HG03039 (cell line): ENCODE results near the gene GALNT13.

Source experiments
- ATAC-seq: cut with Tn5 transposase; IDR thresholded peaks from one replicate; pipeline ENCODE4 v1.9.1; 2021; ENCODE audit warnings: mild to moderate bottlenecking, moderate library complexity; ENCODE audit not compliant: unreplicated experiment

GALNT13 gene

GRCh38 chr2:154097833-154098398 lies 226.2 kb downstream of the GALNT13 start:
- ATAC-seq, result no peak

GRCh38 chr2:154120706-154121105 lies 249.0 kb downstream of the GALNT13 start:
- no peak for ATAC-seq

GRCh38 chr2:154125891-154126290 lies 254.2 kb downstream of the GALNT13 start:
- ATAC-seq, result no peak

- no peak for ATAC-seq
Measured at GRCh38 chr2:154130821-154131220, 259.1 kb downstream of the GALNT13 start.

GRCh38 chr2:154132827-154133226 lies 261.1 kb downstream of the GALNT13 start:
- no peak for ATAC-seq

- no peak for ATAC-seq
Measured at GRCh38 chr2:154133823-154134222, 262.1 kb downstream of the GALNT13 start.

- no peak for ATAC-seq
Measured at GRCh38 chr2:154140249-154141025, 268.7 kb downstream of the GALNT13 start.

- ATAC-seq, result no peak
Measured at GRCh38 chr2:154142480-154142879, 270.8 kb downstream of the GALNT13 start.

GRCh38 chr2:154143105-154143504 lies 271.4 kb downstream of the GALNT13 start:
- no peak for ATAC-seq

GRCh38 chr2:154158101-154158500 lies 286.4 kb downstream of the GALNT13 start:
- no peak for ATAC-seq

- no peak for ATAC-seq
Measured at GRCh38 chr2:154161286-154161685, 289.6 kb downstream of the GALNT13 start.

- no peak for ATAC-seq
Measured at GRCh38 chr2:154170400-154170799, 298.7 kb downstream of the GALNT13 start.

- ATAC-seq, result no peak
Measured at GRCh38 chr2:154173164-154173563, 301.4 kb downstream of the GALNT13 start.

- no peak for ATAC-seq
Measured at GRCh38 chr2:154173919-154174318, 302.2 kb downstream of the GALNT13 start.

- ATAC-seq, result no peak
Measured at GRCh38 chr2:154182008-154182407, 310.3 kb downstream of the GALNT13 start.

- no peak for ATAC-seq
Measured at GRCh38 chr2:154187948-154188347, 316.2 kb downstream of the GALNT13 start.

- no peak for ATAC-seq
Measured at GRCh38 chr2:154189953-154190352, 318.2 kb downstream of the GALNT13 start.

- ATAC-seq, result no peak
Measured at GRCh38 chr2:154193246-154193645, 321.5 kb downstream of the GALNT13 start.

GRCh38 chr2:154194909-154195643 lies 323.4 kb downstream of the GALNT13 start:
- ATAC-seq, result no peak

GRCh38 chr2:154195644-154196195 lies 324.0 kb downstream of the GALNT13 start:
- no peak for ATAC-seq

- no peak for ATAC-seq
Measured at GRCh38 chr2:154198866-154199265, 327.1 kb downstream of the GALNT13 start.

- no peak for ATAC-seq
Measured at GRCh38 chr2:154203206-154203605, 331.5 kb downstream of the GALNT13 start.
